H9 (cell line): ENCODE results near the gene TCERG1L. TPM values are rescaled to one million over a fixed set of nuclear protein-coding genes. Genes with fewer than 3 reads are reported as not detected.
A peak's percentile ranks its signal among the peaks of the same experiment; 100 is the strongest.

ENCODE experiments used
- DNase-seq: peaks from one replicate; pipeline ENCODE4 v3.0.0-alpha.2; 2017
- H2AFZ ChIP-seq: one replicate; pipeline ENCODE4 v1.6.1; 2013; ENCODE audit warnings: mild to moderate bottlenecking, low read length, control low read depth, moderate library complexity
- H2AK5ac ChIP-seq: 2 replicates; pipeline ENCODE4 v1.6.1; 2013; ENCODE audit warnings: low read length, control low read depth, mixed read lengths; ENCODE audit not compliant: insufficient read length
- H2BK120ac ChIP-seq: one replicate; pipeline ENCODE4 v1.6.1; 2013; ENCODE audit warnings: low read depth, mild to moderate bottlenecking, low read length, control low read depth, inconsistent platforms; ENCODE audit not compliant: poor library complexity, severe bottlenecking
- H2BK12ac ChIP-seq: 2 replicates; pipeline ENCODE4 v1.6.1; 2013; ENCODE audit warnings: low read length, control low read depth, mixed read lengths, low read depth; ENCODE audit not compliant: insufficient read length
- H2BK15ac ChIP-seq: 2 replicates; pipeline ENCODE4 v1.6.1; 2013; ENCODE audit warnings: low read depth, low read length, control low read depth
- H2BK20ac ChIP-seq: one replicate; pipeline ENCODE4 v1.6.1; 2013; ENCODE audit warnings: low read depth, mild to moderate bottlenecking, low read length, control low read depth, inconsistent platforms; ENCODE audit not compliant: poor library complexity, severe bottlenecking
- H2BK5ac ChIP-seq: 2 replicates; pipeline ENCODE4 v1.6.1; 2013; ENCODE audit warnings: low read length, control low read depth, mixed read lengths; ENCODE audit not compliant: insufficient read length
- H3K14ac ChIP-seq: 2 replicates; pipeline ENCODE4 v1.6.1; 2013; ENCODE audit warnings: low read length, control low read depth; ENCODE audit not compliant: insufficient read depth
- H3K18ac ChIP-seq: 2 replicates; pipeline ENCODE4 v1.6.1; 2013; ENCODE audit warnings: low read depth, mild to moderate bottlenecking, mixed read lengths, low read length, control low read depth; ENCODE audit not compliant: insufficient read length
- H3K23ac ChIP-seq: 2 replicates; pipeline ENCODE4 v1.6.1; 2013; ENCODE audit warnings: low read length, control low read depth, mixed read lengths, low read depth; ENCODE audit not compliant: insufficient read length
- H3K23me2 ChIP-seq: 2 replicates; pipeline ENCODE4 v1.6.1; 2013; ENCODE audit warnings: low read depth, mild to moderate bottlenecking, mixed read lengths, low read length, control low read depth; ENCODE audit not compliant: insufficient read length, poor library complexity, severe bottlenecking
- H3K27ac ChIP-seq: 2 replicates; pipeline ENCODE4 v1.5.1; 2013; ENCODE audit warnings: low read length, control low read depth, mixed read lengths, low read depth; ENCODE audit not compliant: insufficient read length
- H3K27me3 ChIP-seq: 2 replicates; pipeline ENCODE4 v1.6.1; 2013; ENCODE audit warnings: low read length, control low read depth, inconsistent platforms; ENCODE audit not compliant: insufficient read depth
- H3K4ac ChIP-seq: 2 replicates; pipeline ENCODE4 v1.6.1; 2013; ENCODE audit warnings: low read depth, mild to moderate bottlenecking, control low read depth, inconsistent platforms, low read length, moderate library complexity
- H3K4me1 ChIP-seq: 2 replicates; pipeline ENCODE4 v1.6.1; 2013; ENCODE audit warnings: low read length, control low read depth, inconsistent platforms; ENCODE audit not compliant: insufficient read depth
- H3K4me2 ChIP-seq: 2 replicates; pipeline ENCODE4 v1.6.1; 2013; ENCODE audit warnings: low read length, control low read depth, mixed read lengths; ENCODE audit not compliant: insufficient read length, insufficient read depth
- H3K56ac ChIP-seq: 2 replicates; pipeline ENCODE4 v1.6.1; 2013; ENCODE audit warnings: low read depth, mild to moderate bottlenecking, mixed read lengths, low read length, control low read depth; ENCODE audit not compliant: insufficient read length
- H3K79me1 ChIP-seq: 2 replicates; pipeline ENCODE4 v1.6.1; 2013; ENCODE audit warnings: low read depth, mild to moderate bottlenecking, moderate library complexity, low read length, control low read depth, inconsistent platforms; ENCODE audit not compliant: insufficient read depth, poor library complexity, severe bottlenecking
- H3K79me2 ChIP-seq: 2 replicates; pipeline ENCODE4 v1.6.1; 2013; ENCODE audit warnings: low read length, control low read depth, inconsistent platforms; ENCODE audit not compliant: insufficient read depth
- H3K9ac ChIP-seq: 2 replicates; pipeline ENCODE4 v1.6.1; 2013; ENCODE audit warnings: low read length, control low read depth, mixed read lengths; ENCODE audit not compliant: insufficient read length; ENCODE audit errors: extremely low read depth
- H3K9me3 ChIP-seq: one replicate; pipeline ENCODE4 v1.6.1; 2013; ENCODE audit warnings: low read depth, low read length, inconsistent platforms; ENCODE audit not compliant: control insufficient read depth
- H3T11ph ChIP-seq: one replicate; pipeline ENCODE4 v1.6.1; 2013; ENCODE audit warnings: mild to moderate bottlenecking, low read length, control low read depth, inconsistent platforms
- H4K20me1 ChIP-seq: one replicate; pipeline ENCODE4 v1.6.1; 2013; ENCODE audit not compliant: control insufficient read depth, insufficient read length, insufficient read depth
- H4K5ac ChIP-seq: 2 replicates; pipeline ENCODE4 v1.6.1; 2013; ENCODE audit warnings: low read depth, mild to moderate bottlenecking, mixed read lengths, low read length, control low read depth; ENCODE audit not compliant: insufficient read length
- H4K8ac ChIP-seq: replicated peaks from 2 replicates; pipeline ENCODE4 v1.6.1; 2013; ENCODE audit warnings: low read length, control low read depth, mixed read lengths, low read depth; ENCODE audit not compliant: insufficient read length
- H4K91ac ChIP-seq: 2 replicates; pipeline ENCODE4 v1.6.1; 2013; ENCODE audit warnings: low read depth, mild to moderate bottlenecking, moderate library complexity, mixed read lengths, low read length, control low read depth; ENCODE audit not compliant: insufficient read length
- H3K27ac Mint-ChIP-seq, 3 experiments: 2 replicates in 2 of 3; 3 replicates in 1 of 3; pipeline ENCODE4 v1.8.0; 2020 to 2021; ENCODE audit warnings: mixed read lengths in 3 of 3, mild to moderate bottlenecking in 1 of 3, moderate library complexity in 1 of 3
- H3K27me3 Mint-ChIP-seq: 2 replicates; pipeline ENCODE4 v1.8.0; 2021; ENCODE audit warnings: low read depth, mild to moderate bottlenecking, moderate library complexity, mixed read lengths
- H3K36me3 Mint-ChIP-seq, 3 experiments: 2 replicates in 2 of 3; 3 replicates in 1 of 3; pipeline ENCODE4 v1.8.0; 2020 to 2021; ENCODE audit warnings: low read depth in 3 of 3, mixed read lengths in 3 of 3; ENCODE audit not compliant: insufficient read depth in 1 of 3
- H3K4me1 Mint-ChIP-seq, 2 experiments: 2 replicates each; pipeline ENCODE4 v1.8.0; 2020; ENCODE audit warnings: mixed read lengths in 2 of 2
- H3K4me3 Mint-ChIP-seq, 2 experiments: 2 replicates in 1 of 2; 3 replicates in 1 of 2; pipeline ENCODE4 v1.8.0; 2020 to 2021; ENCODE audit warnings: mild to moderate bottlenecking in 2 of 2, mixed read lengths in 2 of 2, moderate library complexity in 1 of 2
- H3K9me3 Mint-ChIP-seq, 2 experiments: 2 replicates in 1 of 2; 3 replicates in 1 of 2; pipeline ENCODE4 v1.8.0; 2020; ENCODE audit warnings: mild to moderate bottlenecking in 2 of 2, mixed read lengths in 2 of 2, moderate library complexity in 1 of 2
- WGBS: extraction: QIAGEN DNeasy Blood & Tissue Kit; methylation state at CpG from one replicate; pipeline ENCODE4 v1.1.7; 2013; ENCODE audit warnings: missing lambda C conversion rate, low lambda C conversion rate, mixed read lengths; ENCODE audit not compliant: insufficient read length; ENCODE audit errors: extremely low coverage; 5-methylcytosine and 5-hydroxymethylcytosine counted together
- total RNA-seq: library from RNA; stranded (reverse); gene quantifications from 2 replicates; pipeline ENCODE4 v1.2.1, GENCODE V29; 2021
- TF ChIP-seq, protein P1 (sequence below): fragments of 200-600 bp; sonication (generic); conservative IDR thresholded peaks from 3 replicates; pipeline ENCODE4 v1.8.0; 2021; ENCODE audit warnings: antibody characterized with exemption, mild to moderate bottlenecking

The TCERG1L gene
- total RNA-seq, 1 experiment from 2014 or later = 3.3 TPM

DNA sequence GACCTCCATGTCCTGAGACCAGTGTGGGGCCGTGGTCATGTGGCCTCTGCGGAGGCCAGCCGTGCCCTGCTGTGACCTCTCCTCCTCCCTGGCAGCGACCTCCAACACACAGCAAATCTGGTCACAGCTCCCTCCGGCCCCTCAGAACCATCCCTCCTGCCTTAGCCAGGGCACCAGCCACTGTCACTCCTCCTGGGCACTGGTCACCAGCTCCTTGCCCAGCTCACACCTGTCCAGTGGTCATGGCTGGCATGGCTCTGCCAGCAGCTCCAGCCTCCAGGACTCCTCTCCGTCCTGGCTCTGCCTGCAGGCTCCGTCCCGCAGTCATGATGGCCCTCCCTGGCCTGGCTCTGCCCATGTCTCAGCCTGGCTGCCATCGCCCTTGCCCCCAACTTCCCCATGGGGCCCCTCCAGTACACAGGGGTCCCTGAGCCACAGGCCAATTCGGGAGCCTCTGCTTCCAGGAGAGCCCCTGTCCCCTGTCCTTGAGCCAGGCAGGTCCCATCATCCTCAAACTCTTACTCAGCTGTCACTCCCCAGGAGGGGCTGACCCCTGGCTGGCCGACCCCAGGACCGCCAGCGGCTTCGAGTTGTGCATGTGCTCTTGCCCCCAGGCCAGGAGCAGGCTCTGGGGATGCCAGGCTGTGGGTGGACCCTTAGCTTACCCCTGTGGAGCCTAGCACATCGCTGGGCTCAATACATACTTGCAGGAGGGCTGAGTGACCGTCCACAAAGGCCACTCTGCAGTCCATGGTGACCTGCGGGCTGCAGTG lies 92.5 kb downstream of the TCERG1L start:
- H3K23me2 ChIP-seq = no peaks in the 10 kb centered on the region
- H2AK5ac ChIP-seq = no peak overlapping the region
- no peak overlapping the region for H2BK120ac ChIP-seq
- no peak overlapping the region; the same call in 1 of the 2 replicates for H3K4ac ChIP-seq
- no peak overlapping the region for H2BK15ac ChIP-seq
- H4K8ac ChIP-seq = no peak overlapping the region
- H3K14ac ChIP-seq = peak overlapping the region; percentile 67
- no peak overlapping the region for H2AFZ ChIP-seq
- no peak overlapping the region for H3T11ph ChIP-seq
- H2BK5ac ChIP-seq = no peak overlapping the region
- Mint-ChIP-seq H3K4me1 (peaks cover 4% of the 10 kb centered on the region in 2 experiments; a peak in 2 of 4 replicates), H3K27me3 (no peaks in the 10 kb centered on the region; the same call in 1 of the 2 replicates), H3K36me3 (no peaks in the 10 kb centered on the region), H3K27ac (no peak overlapping the region), H3K9me3 (no peaks in the 10 kb centered on the region; a peak in 1 of 5 replicates), H3K4me3 (no peak overlapping the region)
- H3K79me2 ChIP-seq = no peaks in the 10 kb centered on the region
- no peak overlapping the region for H2BK12ac ChIP-seq
- no peak overlapping the region for H3K56ac ChIP-seq
- H2BK20ac ChIP-seq = no peak overlapping the region
- H3K4me2 ChIP-seq = no peak overlapping the region
- no peak for DNase-seq
- no peaks in the 10 kb centered on the region for H3K9me3 ChIP-seq
- H3K27ac ChIP-seq = no peak overlapping the region
- no peak overlapping the region for H3K18ac ChIP-seq
- H4K5ac ChIP-seq = no peak overlapping the region
- no peak overlapping the region for H3K23ac ChIP-seq
- no peak overlapping the region for H3K9ac ChIP-seq
- H4K91ac ChIP-seq = no peak overlapping the region
- H4K20me1 ChIP-seq = no peaks in the 10 kb centered on the region
- no peaks in the 10 kb centered on the region for H3K4me1 ChIP-seq
- no peaks in the 10 kb centered on the region for H3K79me1 ChIP-seq
- no peaks in the 10 kb centered on the region for H3K27me3 ChIP-seq
- no CpG with 5 or more reads among the region's 17 CpGs for WGBS
- TF ChIP-seq, protein P1, sequence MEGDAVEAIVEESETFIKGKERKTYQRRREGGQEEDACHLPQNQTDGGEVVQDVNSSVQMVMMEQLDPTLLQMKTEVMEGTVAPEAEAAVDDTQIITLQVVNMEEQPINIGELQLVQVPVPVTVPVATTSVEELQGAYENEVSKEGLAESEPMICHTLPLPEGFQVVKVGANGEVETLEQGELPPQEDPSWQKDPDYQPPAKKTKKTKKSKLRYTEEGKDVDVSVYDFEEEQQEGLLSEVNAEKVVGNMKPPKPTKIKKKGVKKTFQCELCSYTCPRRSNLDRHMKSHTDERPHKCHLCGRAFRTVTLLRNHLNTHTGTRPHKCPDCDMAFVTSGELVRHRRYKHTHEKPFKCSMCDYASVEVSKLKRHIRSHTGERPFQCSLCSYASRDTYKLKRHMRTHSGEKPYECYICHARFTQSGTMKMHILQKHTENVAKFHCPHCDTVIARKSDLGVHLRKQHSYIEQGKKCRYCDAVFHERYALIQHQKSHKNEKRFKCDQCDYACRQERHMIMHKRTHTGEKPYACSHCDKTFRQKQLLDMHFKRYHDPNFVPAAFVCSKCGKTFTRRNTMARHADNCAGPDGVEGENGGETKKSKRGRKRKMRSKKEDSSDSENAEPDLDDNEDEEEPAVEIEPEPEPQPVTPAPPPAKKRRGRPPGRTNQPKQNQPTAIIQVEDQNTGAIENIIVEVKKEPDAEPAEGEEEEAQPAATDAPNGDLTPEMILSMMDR = no peak
